NCI-H526 treated with DMSO at 0.1 percent for 48 hours (cell line): ENCODE measurements around the gene SPATA13.
"Not testable (repeated sequence)": the region's sequence is repeated elsewhere in the genome, so short reads cannot be mapped to it uniquely, and the experiment has no call there.

Experiments used
- DNase-seq: peaks from one replicate; lab custom pipeline; 2025; lab: John Stamatoyannopoulos, UW

The SPATA13 gene

DNA sequence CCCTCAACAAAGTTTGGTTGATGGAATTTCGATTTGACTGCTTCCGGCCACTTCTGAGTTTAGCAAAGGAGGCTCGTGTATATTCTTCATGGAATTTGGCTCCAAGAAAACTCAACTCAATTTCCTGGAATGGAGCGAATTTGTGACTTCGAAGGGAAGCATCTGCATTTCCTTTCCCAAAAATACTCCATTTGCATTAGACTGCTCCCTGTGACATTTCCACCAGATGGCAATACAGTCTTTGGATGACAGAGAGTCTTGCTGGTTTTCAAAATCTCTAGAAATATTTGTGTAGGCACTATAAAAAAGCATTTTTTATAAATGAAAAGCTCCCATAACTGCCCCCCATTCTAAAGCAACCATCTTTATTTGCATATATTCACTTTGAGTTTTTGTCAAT is 152.9 kb downstream of the SPATA13 start:
- DNase-seq, result no peak

DNA sequence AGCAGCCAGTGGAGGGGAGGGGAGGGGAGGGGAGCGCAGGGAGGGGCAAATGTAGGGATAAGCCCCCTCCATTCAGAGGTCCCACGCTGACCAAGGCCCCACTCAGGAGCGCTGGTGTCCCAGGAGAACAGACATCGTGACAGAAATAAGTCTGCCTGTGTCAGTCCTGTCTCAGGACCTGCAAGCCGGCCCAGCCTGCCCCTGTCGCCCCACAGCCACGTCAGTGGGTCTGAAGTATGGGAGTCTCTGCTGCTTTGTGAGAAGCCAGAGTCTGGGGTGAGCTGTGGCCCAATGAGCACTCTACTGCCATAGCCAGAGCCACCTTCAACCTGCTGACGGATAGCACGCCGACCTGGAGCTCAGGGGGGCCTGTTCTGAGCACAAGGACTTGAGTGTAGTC is 157.3 kb downstream of the SPATA13 start:
- DNase-seq, result not testable (repeated sequence)

DNA sequence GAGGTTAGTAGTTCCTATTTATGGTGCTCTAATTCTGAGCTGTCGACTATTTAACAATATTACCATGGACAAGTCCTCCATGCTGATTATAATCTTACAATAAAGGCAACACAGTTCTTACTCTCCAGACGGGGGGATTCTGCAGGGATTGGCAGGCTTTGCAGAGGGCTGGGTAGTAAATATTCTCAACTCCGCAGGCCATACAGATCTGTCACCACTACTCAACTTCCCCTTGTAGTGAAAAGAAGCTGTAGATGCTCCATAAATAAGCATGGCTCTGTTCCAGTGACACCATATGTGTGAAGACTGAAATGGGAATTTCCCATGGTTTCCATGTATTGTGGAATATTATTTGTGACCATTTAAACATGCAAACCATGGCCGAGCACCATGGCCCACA is 158.4 kb downstream of the SPATA13 start:
- DNase-seq, result not testable (repeated sequence)

DNA sequence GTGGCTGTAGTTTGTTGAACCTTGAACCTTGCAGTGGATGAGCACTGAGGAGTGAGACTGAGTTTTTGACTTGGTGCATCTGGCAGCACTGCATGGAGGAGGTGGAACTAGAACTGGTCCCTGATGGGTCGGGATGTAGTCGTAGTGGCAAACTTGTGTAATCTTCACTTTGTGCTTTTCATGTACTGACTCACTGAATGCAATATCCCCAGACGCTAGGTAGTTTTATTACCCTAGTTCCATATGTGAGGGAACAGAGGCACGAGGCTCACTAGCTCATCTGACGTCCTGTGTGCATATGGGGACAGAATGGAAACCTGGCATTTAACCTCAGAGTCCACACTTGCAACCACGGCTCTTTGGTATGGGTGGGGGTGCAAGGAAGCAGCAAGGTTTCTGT is 159.1 kb downstream of the SPATA13 start:
- DNase-seq, result not testable (repeated sequence)

DNA sequence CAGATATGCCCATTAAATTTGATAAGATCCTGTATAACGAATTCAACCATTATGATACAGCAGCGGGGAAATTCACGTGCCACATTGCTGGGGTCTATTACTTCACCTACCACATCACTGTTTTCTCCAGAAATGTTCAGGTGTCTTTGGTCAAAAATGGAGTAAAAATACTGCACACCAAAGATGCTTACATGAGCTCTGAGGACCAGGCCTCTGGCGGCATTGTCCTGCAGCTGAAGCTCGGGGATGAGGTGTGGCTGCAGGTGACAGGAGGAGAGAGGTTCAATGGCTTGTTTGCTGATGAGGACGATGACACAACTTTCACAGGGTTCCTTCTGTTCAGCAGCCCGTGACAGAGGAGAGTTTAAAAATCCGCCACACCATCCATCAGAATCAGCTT is 160.9 kb downstream of the SPATA13 start:
- not testable (repeated sequence) for DNase-seq

DNA sequence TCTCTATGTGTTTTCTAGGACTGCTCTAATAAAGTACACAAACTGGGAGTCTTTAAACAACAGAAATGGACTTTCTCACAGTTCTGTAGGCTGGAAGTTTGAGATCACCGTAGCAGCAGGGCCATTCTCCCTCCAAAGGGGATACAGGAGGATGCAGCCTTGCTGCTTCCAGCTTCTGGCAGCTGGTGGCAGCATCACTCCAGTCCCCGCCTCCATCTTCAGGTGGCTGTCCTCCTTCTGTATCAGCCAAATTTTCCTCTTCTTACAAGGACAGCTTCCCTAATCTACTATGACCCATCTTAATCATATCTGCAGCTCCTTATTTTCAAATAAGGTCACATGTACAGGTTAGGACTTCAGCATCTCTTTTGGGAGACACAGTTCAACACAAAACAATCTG is 161.9 kb downstream of the SPATA13 start:
- not testable (repeated sequence) for DNase-seq

DNA sequence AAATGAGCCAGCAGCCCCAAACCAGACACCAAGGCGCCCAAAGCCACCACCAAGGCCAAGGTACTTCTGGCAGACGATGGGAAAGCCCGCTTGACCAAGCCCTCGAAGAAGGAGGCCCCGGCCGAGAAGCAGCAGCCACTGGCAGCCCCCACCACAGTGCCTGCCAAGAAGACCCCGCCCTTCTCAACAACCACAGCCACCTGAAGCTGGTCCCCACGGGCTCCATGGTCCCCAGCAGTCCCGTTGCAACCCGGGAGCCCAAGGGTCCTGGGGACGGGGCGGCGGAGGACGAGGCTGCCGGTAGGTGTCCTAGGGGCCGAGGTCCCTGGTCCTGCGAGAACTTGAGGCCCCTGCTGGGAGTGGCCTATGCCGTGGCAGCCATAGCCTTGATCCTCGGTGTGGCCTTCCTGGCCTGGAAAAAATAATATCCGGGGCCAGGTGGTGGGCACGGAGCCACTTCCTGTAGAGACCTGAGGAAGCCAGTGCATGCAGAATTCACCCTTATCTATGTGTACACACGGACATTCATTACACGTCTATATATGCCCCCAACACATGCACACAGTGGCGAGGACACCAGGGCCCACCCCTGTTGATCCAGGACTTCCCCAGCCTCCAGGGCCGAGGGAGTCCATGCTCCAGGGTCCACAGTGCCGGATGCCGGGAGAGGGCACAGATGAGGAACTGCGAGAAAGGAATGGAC is 162.7 kb downstream of the SPATA13 start:
- no peak for DNase-seq

DNA sequence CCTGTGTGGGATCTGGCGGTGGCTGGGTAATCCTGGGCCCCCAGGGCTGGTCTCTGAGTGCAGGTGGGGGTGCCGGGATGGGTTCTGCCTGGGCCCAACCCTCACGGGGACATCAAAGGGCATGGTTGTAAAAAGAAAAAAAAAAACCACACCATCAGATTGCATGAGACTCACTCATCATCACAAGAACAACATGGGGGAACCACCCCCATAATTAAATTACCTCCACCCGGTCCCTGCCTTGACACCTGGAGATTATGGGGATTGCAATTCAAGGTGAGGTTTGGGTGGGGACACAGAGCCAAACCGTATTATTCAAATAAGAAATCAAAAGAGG is 163.2 kb downstream of the SPATA13 start:
- DNase-seq, result no peak

DNA sequence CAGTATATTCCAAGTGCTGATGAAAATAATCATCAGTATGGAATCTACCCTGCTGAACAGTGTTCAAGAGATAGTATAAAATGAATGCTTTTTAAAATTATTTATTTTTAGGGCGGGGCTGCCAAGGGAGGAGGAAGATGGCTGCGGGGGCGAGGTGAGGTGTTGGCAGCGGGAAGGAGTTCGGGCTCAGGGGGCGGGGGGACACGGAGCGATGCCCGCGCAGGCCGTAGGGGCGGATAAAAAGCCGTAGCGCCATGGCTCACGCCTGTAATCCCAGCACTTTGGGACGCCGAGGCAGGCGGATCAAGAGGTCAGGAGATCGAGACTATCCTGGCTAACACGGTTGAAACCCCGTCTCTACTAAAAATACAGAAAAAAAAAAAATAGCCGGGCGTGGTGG is 167.1 kb downstream of the SPATA13 start:
- DNase-seq, result not testable (repeated sequence)

DNA sequence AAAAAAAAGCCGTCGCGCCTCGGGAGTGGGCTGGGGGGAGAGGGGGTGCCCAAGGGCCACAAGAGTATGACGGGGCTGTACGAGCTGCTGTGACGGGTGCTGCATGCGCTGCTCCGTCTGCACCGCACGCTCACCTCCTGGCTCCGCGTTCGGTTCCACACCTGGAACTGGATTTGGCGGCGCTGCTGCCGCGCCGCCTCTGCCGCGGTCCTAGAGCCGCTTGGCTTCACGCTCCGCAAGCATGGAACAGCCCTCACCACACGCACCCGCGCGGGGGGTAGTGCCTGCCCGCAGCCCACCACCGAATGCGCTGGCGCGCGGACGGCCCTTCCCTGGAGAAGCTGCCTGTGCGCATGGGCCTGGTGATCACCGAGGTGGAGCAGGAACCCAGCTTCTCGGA is 167.6 kb downstream of the SPATA13 start:
- no peak for DNase-seq

DNA sequence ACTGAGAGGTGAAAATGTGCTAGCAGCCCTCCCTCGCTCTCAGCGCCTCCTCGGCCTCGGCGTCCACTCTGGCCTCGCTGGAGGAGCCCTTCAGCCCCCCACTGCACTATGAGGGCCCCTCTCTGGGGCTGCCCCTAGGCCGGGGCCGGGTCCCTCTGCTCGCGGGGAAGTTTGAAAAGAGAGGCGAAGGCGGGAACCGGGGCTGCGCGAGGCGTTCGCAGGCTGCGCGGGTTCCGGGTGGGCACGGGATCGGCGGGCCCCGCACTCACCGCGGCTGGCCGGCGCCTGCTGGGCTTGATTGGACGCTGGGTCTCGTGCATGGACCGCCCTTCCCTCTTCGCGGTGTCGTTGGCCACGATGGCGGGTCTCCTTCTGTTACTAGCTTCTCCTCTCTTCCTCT is 178.2 kb downstream of the SPATA13 start:
- no peak for DNase-seq

DNA sequence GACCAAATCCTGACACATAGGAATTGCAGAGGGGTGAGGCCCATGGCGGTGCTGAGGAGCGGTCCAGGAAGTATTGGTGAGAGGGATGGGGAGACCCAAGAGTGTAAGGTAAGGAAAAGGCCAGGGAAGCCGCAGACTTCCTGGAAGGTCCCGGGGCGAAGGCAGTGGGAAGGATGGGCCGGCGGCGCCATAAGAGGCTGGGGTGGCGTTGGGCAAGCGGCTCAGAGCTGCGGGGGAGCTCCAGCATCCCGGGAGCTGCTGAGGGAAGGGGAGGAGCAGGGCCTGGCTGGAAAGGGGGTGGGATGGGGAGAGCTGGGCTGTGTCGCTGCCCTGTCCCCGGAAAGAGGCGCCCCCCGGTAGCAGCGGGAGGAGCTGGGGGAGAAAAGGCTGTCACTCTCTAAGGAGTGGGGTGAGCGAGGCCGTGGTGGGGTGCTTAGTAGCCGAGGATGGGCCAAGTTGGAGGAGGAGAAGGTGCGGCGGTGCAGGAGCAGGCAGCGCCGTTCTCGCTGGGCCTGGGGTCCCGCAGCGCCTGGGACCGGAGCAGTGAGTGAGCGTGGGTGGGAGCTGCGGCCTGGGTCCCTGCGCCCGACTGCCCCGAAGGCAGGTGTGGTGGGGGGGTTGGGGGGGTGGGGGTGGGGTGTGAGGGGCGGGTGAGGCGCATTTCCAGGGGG is 179.6 kb downstream of the SPATA13 start:
- DNase-seq, result no peak

DNA sequence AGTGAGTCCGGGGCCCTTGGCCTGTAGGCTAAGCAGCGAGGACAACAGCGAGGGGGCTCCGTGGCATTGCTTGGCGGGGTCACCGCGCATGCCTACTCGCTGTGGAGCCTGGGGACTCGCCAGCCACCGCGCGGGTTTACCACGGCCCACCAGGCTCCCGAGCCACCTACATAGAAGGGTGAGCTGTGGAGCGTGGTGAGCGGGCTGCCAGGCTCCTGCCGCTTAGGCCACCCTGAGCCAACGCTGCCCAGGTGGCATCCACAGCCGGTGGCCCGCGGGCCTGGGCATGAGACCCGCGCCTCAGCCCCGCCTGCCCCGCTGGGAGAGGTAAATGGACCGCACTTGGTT is 180.1 kb downstream of the SPATA13 start:
- no peak for DNase-seq

DNA sequence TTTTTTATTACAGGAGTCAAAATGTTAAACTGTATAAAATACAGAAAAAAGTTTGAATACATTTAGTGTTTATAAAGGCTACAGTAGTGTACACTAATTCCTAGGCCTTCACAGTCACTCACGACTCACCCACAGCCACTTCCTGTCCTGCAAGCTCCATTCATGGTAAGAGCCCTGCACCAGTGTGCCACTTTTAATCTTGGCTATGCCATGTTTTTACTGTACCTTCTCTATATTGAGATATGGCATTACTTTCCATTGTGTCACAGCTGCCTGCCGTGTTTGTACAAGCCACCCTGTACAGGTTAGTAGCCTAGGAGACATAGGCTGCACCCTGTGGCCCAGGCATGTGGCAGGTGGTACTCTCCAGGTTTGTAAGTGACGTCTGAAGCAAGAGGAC is 180.9 kb downstream of the SPATA13 start:
- DNase-seq, result no peak

DNA sequence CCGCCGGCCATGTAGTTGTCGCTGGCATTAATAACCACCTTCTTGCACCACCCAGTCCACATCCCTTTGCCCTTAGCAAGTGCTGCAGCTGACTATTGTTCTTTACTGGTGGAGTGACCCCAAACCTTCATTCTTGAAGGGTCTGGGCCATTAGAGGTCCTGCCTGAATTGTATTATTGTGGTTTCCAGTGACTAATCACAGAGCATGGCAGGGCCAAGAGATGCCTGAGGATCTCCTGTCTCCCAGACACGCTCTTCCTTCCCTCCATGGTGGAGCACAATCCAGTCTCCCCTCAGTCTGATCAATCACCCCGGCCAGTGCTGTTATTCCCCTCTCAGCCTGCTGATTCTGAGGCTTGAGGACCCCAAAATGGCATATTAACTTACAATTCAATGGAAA is 187.9 kb downstream of the SPATA13 start:
- DNase-seq, result no peak

DNA sequence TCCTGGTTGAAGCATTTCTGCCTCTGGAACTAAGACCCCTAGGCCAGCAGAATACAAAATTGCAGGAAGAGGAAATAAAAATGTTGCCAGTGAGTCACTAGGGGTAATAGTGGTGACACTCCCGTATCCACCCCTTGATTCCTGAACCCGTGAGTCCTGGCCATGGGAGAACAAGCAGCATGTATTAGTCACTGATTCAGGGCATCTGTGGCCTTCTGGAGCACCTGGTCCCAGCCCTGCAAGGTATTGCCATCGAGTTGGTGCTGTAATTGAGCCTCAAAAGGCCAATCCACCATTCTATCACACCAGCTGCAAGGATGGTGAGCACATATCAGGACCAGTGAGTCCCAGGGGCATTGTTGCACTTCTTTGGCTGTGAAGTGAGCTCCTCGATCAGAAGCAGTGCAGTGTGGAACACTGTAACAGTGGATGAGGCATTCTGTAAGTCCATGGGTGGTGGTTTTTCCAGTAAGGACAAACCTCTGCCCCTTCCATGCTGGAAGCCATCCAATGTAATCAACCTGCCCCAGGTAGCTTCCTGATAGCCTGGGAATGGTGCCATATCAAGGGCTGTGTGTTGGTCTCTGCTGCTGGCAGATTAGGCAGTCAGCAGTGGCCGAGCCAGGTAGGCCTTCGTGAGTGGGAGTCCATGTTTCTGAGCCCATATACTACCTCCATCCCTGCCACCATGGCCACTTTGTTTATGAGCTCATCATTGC is 188.4 kb downstream of the SPATA13 start:
- DNase-seq, result no peak

DNA sequence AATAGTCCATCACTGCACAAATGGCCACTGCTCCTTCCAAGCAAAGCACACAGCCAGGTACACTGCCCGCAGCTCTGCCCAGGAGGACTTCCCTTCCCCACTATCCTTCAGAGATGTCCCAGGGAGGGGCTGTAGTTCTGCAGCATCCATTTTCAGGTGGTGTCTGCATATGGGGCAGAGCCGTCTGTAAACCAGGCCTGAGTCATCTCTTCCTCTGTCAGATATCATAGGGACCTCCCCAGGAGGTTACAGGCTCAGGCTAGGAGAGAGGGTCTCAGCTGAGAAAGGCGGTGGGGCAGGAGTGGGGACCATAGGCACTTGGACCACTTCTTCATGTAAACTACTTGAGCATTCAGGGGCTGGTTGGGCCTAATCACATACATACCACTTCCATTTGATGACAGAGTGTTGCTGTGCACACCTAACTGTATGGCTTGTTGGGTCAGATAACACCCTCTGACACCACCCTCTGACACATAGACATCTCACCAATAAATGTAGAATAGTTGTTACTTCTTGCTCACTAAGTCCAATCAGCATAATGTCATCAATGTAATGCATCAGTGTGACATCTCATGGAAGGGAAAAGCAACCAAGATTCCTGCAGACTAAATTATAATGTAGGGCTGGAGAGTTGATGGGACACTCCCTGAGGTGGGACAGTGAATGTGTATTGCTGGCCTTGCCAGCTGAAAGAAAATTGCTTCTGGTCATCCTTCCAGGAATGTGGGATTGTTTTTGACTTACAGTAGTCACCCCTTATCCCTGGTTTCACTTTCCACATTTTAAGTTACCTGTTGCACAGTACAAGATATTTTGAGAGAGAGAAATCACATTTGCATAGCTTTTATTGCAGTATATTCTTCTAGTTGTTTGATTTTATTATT is 189.5 kb downstream of the SPATA13 start:
- DNase-seq, result not testable (repeated sequence)

DNA sequence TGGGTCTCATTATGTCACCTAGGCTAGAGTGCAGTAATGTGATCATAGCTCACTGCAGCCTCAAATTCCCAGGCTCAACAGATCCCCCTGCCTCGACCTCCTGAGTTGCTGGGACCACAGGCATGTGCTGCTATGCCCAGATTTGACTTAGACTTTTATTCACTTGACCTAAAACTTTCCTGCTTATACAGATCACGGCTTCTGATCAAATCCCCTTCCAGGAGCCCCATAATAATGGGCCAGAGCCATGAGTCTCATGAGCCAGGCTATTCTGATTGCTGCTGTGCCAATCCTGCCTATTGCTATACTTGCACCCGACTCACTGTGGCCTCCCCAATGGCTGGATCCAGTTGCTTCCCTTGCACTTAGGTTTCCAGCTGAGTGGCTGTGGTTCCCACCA is 190.9 kb downstream of the SPATA13 start:
- no peak for DNase-seq

DNA sequence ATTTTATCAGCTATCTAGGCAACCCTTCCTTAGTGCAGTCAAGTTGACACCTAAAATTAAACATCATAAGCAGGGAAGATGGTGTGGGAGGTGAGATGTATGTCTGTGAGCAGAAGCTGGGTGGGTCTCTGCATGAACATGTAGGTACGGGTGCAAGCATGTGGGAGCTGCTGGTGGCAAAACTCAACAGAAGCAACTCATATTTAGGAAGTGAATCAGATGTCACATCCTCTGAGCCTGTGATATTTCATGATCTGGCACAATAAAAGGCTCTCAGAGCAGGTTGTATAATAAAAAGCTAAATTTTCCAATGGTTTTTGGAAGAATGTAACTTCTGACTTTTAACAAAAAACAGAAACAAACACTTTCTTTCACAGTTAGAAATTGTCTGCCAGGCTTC is 193.2 kb downstream of the SPATA13 start:
- no peak for DNase-seq

DNA sequence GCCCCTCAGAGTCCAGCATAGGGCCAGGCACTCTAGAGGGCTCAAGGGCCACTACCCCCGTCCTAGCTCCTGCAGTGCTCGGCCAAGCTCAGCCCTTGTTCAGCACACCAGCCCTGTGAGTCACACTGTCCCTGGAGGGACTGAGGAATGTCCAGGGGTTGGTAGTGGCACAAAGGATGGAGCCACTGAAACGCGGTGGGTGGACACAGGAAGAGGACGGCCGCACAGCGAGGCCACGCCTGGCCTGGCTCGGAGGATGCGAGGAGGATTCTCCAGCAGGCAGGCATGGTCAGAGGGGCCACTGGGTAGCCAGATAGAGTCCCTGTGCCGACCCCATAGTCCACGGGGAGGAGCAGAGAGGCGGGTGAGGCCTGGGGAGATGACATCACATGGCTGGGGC is 194.6 kb downstream of the SPATA13 start:
- DNase-seq, result no peak

DNA sequence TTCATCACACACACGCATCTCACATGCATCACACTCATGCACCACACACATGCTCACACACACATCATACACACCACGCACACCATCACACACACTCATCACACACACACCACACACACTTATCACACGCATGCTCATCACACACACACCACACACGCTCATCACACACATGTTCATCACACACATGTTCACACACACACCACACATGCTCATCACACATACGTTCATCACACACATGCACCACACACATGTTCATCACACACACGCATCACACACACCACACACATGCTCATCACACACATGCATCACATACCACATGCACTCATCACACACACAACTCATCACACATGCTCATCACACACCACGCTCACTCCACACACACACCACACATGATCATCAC is 195.8 kb downstream of the SPATA13 start:
- DNase-seq, result no peak
